CD4-positive, CD25-positive, alpha-beta regulatory T cell (primary cell): Measurements from ENCODE around the gene LRRD1. TPM values are rescaled to one million over a fixed set of nuclear protein-coding genes. Genes with fewer than 3 reads are reported as not detected.
A peak's percentile ranks its signal among the peaks of the same experiment; 100 is the strongest.

Experiments
- ATAC-seq, 2 donors: fragments of 150-1000 bp; cut with Tn5 transposase; one replicate each; pipeline ENCODE4 v1.10.0; 2021; ENCODE audit warnings: low read depth in 2 of 2, moderate number of reproducible peaks in 2 of 2, moderate library complexity in 1 of 2
- DNase-seq, 3 donors: peaks; one replicate each; pipeline versions ENCODE4 v3.0.0 to v3.0.0-alpha.2; 2012 to 2022; ENCODE audit warnings: mixed read lengths in 1 of 3
- H3K27ac ChIP-seq: one replicate; pipeline ENCODE4 v1.7.0; 2013; ENCODE audit warnings: mild to moderate bottlenecking, low read length; ENCODE audit not compliant: insufficient read depth, poor library complexity, severe bottlenecking
- H3K27me3 ChIP-seq: one replicate; pipeline ENCODE4 v1.7.0; 2013; ENCODE audit warnings: low read length; ENCODE audit not compliant: control insufficient read depth, insufficient read depth
- H3K36me3 ChIP-seq: one replicate; pipeline ENCODE4 v1.7.0; 2013; ENCODE audit warnings: mild to moderate bottlenecking, low read length, moderate library complexity; ENCODE audit not compliant: control insufficient read depth, insufficient read depth
- H3K4me1 ChIP-seq: 2 replicates; pipeline ENCODE4 v1.7.0; 2013; ENCODE audit warnings: mild to moderate bottlenecking, low read length; ENCODE audit not compliant: insufficient read depth, control insufficient read depth, poor library complexity, severe bottlenecking
- H3K4me3 ChIP-seq: one replicate; pipeline ENCODE4 v1.7.0; 2013; ENCODE audit warnings: low read depth, mild to moderate bottlenecking, low read length, moderate library complexity
- H3K9me3 ChIP-seq, 2 experiments: 1 replicate in 1 of 2; 2 replicates in 1 of 2; pipeline ENCODE4 v1.7.0; 2013; ENCODE audit warnings: low read length in 2 of 2, mild to moderate bottlenecking in 1 of 2, moderate library complexity in 1 of 2; ENCODE audit not compliant: control insufficient read depth in 2 of 2
- H3K27ac Mint-ChIP-seq, 3 donors: one replicate each; pipeline ENCODE4 v1.8.0; 2020 to 2022; ENCODE audit warnings: mild to moderate bottlenecking in 3 of 3, mixed read lengths in 3 of 3, moderate library complexity in 2 of 3
- H3K27me3 Mint-ChIP-seq: one replicate; pipeline ENCODE4 v1.8.0; 2022; ENCODE audit warnings: mild to moderate bottlenecking, mixed read lengths
- H3K36me3 Mint-ChIP-seq: one replicate; pipeline ENCODE4 v1.8.0; 2020; ENCODE audit warnings: mixed read lengths
- H3K4me1 Mint-ChIP-seq, 4 donors: one replicate each; pipeline ENCODE4 v1.8.0; 2020 to 2022; ENCODE audit warnings: mixed read lengths in 4 of 4, mild to moderate bottlenecking in 1 of 4
- H3K4me3 Mint-ChIP-seq, 4 donors: one replicate each; pipeline ENCODE4 v1.8.0; 2020 to 2022; ENCODE audit warnings: mild to moderate bottlenecking in 4 of 4, mixed read lengths in 4 of 4, moderate library complexity in 3 of 4
- H3K9me3 Mint-ChIP-seq, 7 donors: one replicate each; pipeline ENCODE4 v1.8.0; 2020 to 2022; ENCODE audit warnings: mixed read lengths in 7 of 7, mild to moderate bottlenecking in 3 of 7, moderate library complexity in 2 of 7
- polyA plus RNA-seq, 4 donors: library from polyadenylated mRNA; unstranded; fragments of 300-500 nt; fragmentation: Illumina TruSeq; gene quantifications; one replicate each; pipeline ENCODE4 v1.2.3, GENCODE V29; 2021
- total RNA-seq: library from RNA; stranded (reverse); gene quantifications from one replicate; pipeline ENCODE4 v1.2.3, GENCODE V29; 2022

LRRD1 gene
- total RNA-seq (0.44 TPM), polyA plus RNA-seq (under 1 TPM in 1 of 4 donors, not detected in 3; 0.12 TPM)

DNA sequence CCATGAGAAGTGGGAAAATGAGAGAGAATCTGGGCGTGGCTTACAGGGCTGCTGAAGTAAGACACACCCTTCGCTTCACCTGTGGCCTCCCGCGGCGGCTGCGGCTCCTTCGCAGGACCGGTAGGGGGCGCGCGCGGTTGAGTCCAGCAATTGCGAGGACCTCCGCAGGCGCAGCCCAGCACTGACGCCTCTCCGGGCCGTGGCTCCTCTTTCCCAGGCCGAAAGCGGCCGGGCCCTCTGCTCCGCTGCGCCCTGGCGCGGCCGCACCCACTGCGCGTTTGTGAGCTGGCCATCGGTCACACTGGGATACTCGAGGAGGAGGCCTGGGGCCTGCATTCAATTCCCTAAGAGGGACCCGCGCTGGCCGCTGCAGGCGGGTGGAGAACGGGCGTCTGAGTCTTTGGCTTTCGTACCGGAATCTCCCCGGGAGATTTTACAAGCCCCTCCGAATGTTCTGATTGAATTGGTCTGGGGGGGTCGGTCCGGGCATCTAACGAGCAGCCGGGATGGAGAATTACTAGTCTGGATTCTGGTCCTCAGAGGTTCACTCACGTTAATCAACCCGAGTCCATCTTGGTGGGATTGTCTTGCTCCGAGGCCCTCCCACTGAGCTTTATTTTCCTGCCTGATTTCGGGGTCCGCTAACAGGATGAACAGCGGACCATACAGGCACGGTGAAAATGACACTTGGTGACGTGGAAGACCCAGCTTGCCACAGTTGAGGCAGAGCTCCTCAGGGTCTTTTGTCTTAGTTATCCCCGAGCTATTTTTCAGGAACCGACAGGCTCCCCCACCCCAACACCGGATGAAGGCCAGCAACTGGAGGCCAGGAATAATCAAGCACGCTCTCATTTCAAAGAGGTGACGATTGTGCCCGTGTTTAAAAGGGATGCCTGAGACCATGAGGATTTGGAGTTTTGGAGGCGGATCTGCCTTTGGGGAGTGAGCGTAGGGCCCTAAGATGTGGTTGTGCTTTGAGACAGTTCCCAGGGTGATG is at the start of gene LRRD1:
Gene LRRD1 (minus strand): TSS at position 215 of the 997 bp plus-strand sequence. CDS start 13,940 bp downstream, outside the sequence.
- peak within 1 kb of the TSS; percentile 76 to 86 (median 83) for H3K4me3 Mint-ChIP-seq

GRCh38 chr7:92228742-92229141 is 49.8 kb upstream of the LRRD1 start:
- ATAC-seq = no peak
- Mint-ChIP-seq H3K27ac (peak overlapping the region in 2 of 3 donors; percentile 31 to 57), H3K36me3 (peaks cover 58% of the 10 kb centered on the region), H3K9me3 (no peaks in the 10 kb centered on the region), H3K4me1 (peaks cover 0 to 5% (median 2%) of the 10 kb centered on the region in 4 donors), H3K27me3 (no peaks in the 10 kb centered on the region), H3K4me3 (no peak overlapping the region)
- peaks cover 69% of the 10 kb centered on the region for H3K36me3 ChIP-seq
- peaks cover 0 to 3% of the 10 kb centered on the region in 2 experiments for H3K9me3 ChIP-seq
- H3K27me3 ChIP-seq = no peaks in the 10 kb centered on the region
- DNase-seq = no peak
- no peak overlapping the region for H3K27ac ChIP-seq
- H3K4me1 ChIP-seq = no peaks in the 10 kb centered on the region
- H3K4me3 ChIP-seq = no peak overlapping the region

More for the DNA sequence above, at the start of gene LRRD1:
- DNase-seq (peak; percentile 75 to 88 (median 87)), ATAC-seq (peak; percentile 99 to 100)
- Histone ChIP-seq H3K27ac (no peak within 1 kb of the TSS), H3K4me3 (peak within 1 kb of the TSS; percentile 7), H3K9me3 (no peaks in the 10 kb centered on the region), H3K27me3 (peaks cover 3% of the 10 kb centered on the region), H3K4me1 (peaks cover 7% of the 10 kb centered on the region), H3K36me3 (no peaks in the 10 kb centered on the region)
- Mint-ChIP-seq H3K27ac (peak within 1 kb of the TSS; percentile 43 to 62 (median 47)), H3K27me3 (peaks cover 30% of the 10 kb centered on the region), H3K4me1 (peaks cover 0 to 12% (median 2%) of the 10 kb centered on the region in 4 donors), H3K36me3 (no peaks in the 10 kb centered on the region), H3K9me3 (peaks cover 0 to 4% (median 0%) of the 10 kb centered on the region in 7 donors)

DNA sequence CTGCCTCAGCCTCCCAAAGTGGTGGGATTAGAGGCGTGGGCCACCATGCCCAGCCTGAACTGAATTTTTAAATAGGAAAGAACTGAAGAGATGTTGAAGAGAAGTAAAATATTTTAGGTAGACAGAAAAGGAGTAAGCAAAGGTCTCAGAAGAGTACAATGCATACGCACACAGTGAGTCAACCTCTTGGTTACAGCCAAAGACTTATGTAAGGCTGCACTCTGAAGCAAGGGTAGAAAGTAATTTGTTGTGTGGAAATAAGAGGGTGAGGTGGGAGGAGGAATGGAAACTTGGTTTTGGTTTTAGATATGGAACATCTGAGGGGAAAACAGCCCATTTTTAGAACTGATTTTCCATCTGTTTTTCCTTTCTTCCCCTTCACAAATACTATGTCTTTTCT is 49.2 kb upstream of the LRRD1 start:
- ATAC-seq = no peak
- no peak for DNase-seq
- no peak overlapping the region for H3K4me3 Mint-ChIP-seq
- peaks cover 72% of the 10 kb centered on the region for H3K36me3 ChIP-seq
- peaks cover 0 to 3% of the 10 kb centered on the region in 2 experiments for H3K9me3 ChIP-seq
- H3K4me3 ChIP-seq = no peak overlapping the region
- peaks cover 53% of the 10 kb centered on the region for H3K36me3 Mint-ChIP-seq
- H3K4me1 ChIP-seq = no peaks in the 10 kb centered on the region
- H3K4me1 Mint-ChIP-seq = peaks cover 0 to 5% (median 2%) of the 10 kb centered on the region in 4 donors
- no peaks in the 10 kb centered on the region for H3K27me3 ChIP-seq
- H3K27ac Mint-ChIP-seq = no peak overlapping the region
- H3K9me3 Mint-ChIP-seq = no peaks in the 10 kb centered on the region
- H3K27me3 Mint-ChIP-seq = no peaks in the 10 kb centered on the region
- H3K27ac ChIP-seq = no peak overlapping the region

DNA sequence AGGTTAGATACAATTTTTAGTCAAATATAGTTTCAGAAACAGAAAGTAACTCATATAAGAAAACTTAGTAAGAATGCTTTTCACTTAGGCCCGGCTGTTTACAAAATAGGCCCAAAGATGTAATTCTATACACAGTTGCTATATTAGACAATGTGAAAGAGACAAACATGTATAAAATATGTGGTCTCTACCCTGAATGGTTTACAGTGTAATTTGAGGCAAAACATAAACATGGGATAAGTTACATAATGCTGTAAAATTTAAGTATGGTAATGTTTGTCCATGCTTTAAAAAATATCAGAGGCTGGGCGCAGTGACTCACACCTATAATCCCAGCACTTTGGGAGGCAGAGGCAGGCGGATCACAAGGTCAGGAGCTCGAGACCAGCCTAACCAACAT is 48.0 kb upstream of the LRRD1 start:
- no peaks in the 10 kb centered on the region for H3K27me3 Mint-ChIP-seq
- H3K4me1 Mint-ChIP-seq = peaks cover 0 to 5% (median 2%) of the 10 kb centered on the region in 4 donors
- H3K4me3 Mint-ChIP-seq = no peak overlapping the region
- H3K9me3 ChIP-seq = peaks cover 0 to 3% of the 10 kb centered on the region in 2 experiments
- H3K4me3 ChIP-seq = no peak overlapping the region
- DNase-seq = no peak
- H3K36me3 ChIP-seq = peaks cover 72% of the 10 kb centered on the region
- H3K4me1 ChIP-seq = no peaks in the 10 kb centered on the region
- H3K27ac ChIP-seq = no peak overlapping the region
- H3K27ac Mint-ChIP-seq = no peak overlapping the region
- no peaks in the 10 kb centered on the region for H3K9me3 Mint-ChIP-seq
- peaks cover 52% of the 10 kb centered on the region for H3K36me3 Mint-ChIP-seq
- ATAC-seq = no peak
- H3K27me3 ChIP-seq = no peaks in the 10 kb centered on the region

DNA sequence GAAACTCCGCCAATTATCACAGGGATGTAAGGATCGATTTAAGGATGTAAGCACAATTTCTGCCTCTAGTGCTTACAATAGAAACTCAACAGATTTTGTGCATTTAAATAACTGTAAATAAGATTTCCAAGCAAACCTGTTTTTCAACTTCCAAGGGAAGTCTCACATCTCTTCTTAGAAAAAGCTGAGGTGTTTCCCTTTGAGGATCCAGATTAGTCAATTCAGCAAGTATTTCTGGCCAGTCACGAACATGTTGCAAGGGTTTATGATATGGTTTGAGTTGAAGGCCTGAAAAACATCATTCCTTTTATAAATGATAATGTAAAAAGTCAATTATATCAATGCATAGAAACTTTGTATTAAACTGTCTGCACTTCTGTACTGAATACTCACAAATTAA is 42.8 kb upstream of the LRRD1 start:
- H3K4me1 Mint-ChIP-seq = peaks cover 2 to 7% (median 5%) of the 10 kb centered on the region in 4 donors

GRCh38 chr7:92206672-92207071 is 27.7 kb upstream of the LRRD1 start:
- Mint-ChIP-seq H3K4me1 (peaks cover 16 to 29% (median 24%) of the 10 kb centered on the region in 4 donors), H3K4me3 (peak overlapping the region in 1 of 4 donors; percentile 28), H3K27me3 (no peaks in the 10 kb centered on the region), H3K9me3 (peaks cover 0 to 25% (median 7%) of the 10 kb centered on the region in 7 donors), H3K27ac (peak overlapping the region in 2 of 3 donors; percentile 17 to 28), H3K36me3 (peaks cover 65% of the 10 kb centered on the region)
- ATAC-seq (no peak), DNase-seq (no peak)
- Histone ChIP-seq H3K36me3 (peaks cover 84% of the 10 kb centered on the region), H3K27me3 (no peaks in the 10 kb centered on the region), H3K4me1 (no peaks in the 10 kb centered on the region), H3K9me3 (peaks cover 10 to 17% of the 10 kb centered on the region in 2 experiments), H3K4me3 (no peak overlapping the region), H3K27ac (no peak overlapping the region)

More for the DNA sequence above, 42.8 kb upstream of the LRRD1 start:
- Histone ChIP-seq H3K36me3 (peaks cover 80% of the 10 kb centered on the region), H3K9me3 (no peaks in the 10 kb centered on the region), H3K4me3 (no peak overlapping the region), H3K27ac (no peak overlapping the region), H3K4me1 (no peaks in the 10 kb centered on the region), H3K27me3 (no peaks in the 10 kb centered on the region)
- Mint-ChIP-seq H3K9me3 (no peaks in the 10 kb centered on the region), H3K4me3 (no peak overlapping the region), H3K27me3 (no peaks in the 10 kb centered on the region), H3K27ac (no peak overlapping the region), H3K36me3 (peaks cover 49% of the 10 kb centered on the region)
- ATAC-seq = no peak
- no peak for DNase-seq

- Histone ChIP-seq H3K36me3 (peaks cover 82% of the 10 kb centered on the region), H3K4me1 (no peaks in the 10 kb centered on the region), H3K4me3 (no peak overlapping the region), H3K27ac (no peak overlapping the region), H3K27me3 (no peaks in the 10 kb centered on the region), H3K9me3 (peaks cover 10 to 17% of the 10 kb centered on the region in 2 experiments)
- Mint-ChIP-seq H3K36me3 (peaks cover 64% of the 10 kb centered on the region), H3K27me3 (no peaks in the 10 kb centered on the region), H3K9me3 (peaks cover 0 to 22% (median 7%) of the 10 kb centered on the region in 7 donors), H3K27ac (peak overlapping the region in 1 of 3 donors; percentile 21), H3K4me1 (peaks cover 16 to 26% (median 24%) of the 10 kb centered on the region in 4 donors), H3K4me3 (no peak overlapping the region)
- DNase-seq (no peak), ATAC-seq (no peak)
Measured at GRCh38 chr7:92205987-92206386, 27.0 kb upstream of the LRRD1 start.
